ENCODE measurements around the gene KLF7.

KLF7 gene

DNA sequence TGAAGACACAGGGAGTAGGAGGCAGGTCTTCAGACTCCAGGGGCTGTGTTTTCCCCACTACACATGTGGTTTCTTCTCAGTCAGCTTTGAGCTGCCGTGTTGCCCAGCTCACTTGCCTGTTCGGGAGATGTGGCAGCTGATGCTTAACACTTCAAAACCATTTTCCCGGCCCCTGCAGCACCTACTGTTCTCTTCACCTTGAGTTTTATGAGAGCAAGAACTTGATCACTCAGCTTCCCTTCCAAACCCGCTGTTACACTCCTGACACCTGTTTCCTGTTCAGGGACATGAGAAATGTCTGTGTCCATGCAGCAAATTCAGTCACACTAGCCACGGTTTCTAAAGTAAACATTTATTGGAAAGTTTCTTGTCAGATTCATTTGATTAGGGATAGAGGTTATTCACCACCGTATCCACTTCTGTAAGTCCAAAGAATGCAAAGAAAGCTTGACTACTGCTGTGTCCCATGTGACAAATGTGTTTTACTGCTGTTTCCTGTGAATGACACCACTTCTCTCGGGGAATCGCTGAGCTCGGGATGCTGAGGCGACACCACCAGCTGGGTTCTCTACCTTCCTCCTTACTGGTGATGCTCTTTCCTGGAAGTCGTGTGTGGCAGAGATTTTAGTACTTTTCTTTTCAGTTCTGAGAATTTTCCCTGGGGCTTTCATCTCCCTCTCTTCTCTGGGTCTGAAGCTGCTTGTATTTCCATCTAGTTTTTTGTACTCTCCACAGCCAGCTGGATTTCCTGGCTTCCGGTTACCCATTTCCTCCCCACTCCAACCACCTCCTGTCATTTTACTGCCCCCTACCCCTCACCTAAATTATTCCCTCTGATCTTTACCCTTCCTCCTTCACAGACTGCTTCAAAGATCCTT lies 91.7 kb downstream of the KLF7 start:
- TF ChIP-seq, protein P1, sequence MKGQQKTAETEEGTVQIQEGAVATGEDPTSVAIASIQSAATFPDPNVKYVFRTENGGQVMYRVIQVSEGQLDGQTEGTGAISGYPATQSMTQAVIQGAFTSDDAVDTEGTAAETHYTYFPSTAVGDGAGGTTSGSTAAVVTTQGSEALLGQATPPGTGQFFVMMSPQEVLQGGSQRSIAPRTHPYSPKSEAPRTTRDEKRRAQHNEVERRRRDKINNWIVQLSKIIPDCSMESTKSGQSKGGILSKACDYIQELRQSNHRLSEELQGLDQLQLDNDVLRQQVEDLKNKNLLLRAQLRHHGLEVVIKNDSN (IDR thresholded peaks at IDR 0.05): no peak
- TF ChIP-seq ZBTB7A (IDR thresholded peaks at IDR 0.05; ENCODE audit: low read depth) (no peak), CREB1 (IDR thresholded peaks at IDR 0.05; ENCODE audit: low read depth) (no peak), EP300 (IDR thresholded peaks at IDR 0.05; ENCODE audit: borderline replicate concordance) (no peak), FOXM1 (IDR thresholded peaks at IDR 0.05; ENCODE audit: borderline replicate concordance, low read depth) (no peak), TAF1 (IDR thresholded peaks at IDR 0.05; ENCODE audit: low read depth) (no peak), YY1 (IDR thresholded peaks at IDR 0.05; ENCODE audit: low read depth) (no peak), TEAD4 (IDR thresholded peaks at IDR 0.05) (no peak), RAD21 (IDR thresholded peaks at IDR 0.05; ENCODE audit: low read depth) (no peak), CEBPB (IDR thresholded peaks at IDR 0.05) (no peak), TCF12 (IDR thresholded peaks at IDR 0.05; ENCODE audit: low read depth) (no peak), NFIC (IDR thresholded peaks at IDR 0.05) (no peak), EGR1 (IDR thresholded peaks at IDR 0.05) (no peak)
- TF ChIP-seq, protein P2, sequence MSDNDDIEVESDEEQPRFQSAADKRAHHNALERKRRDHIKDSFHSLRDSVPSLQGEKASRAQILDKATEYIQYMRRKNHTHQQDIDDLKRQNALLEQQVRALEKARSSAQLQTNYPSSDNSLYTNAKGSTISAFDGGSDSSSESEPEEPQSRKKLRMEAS (IDR thresholded peaks at IDR 0.05): no peak
- TF ChIP-seq, protein P3, sequence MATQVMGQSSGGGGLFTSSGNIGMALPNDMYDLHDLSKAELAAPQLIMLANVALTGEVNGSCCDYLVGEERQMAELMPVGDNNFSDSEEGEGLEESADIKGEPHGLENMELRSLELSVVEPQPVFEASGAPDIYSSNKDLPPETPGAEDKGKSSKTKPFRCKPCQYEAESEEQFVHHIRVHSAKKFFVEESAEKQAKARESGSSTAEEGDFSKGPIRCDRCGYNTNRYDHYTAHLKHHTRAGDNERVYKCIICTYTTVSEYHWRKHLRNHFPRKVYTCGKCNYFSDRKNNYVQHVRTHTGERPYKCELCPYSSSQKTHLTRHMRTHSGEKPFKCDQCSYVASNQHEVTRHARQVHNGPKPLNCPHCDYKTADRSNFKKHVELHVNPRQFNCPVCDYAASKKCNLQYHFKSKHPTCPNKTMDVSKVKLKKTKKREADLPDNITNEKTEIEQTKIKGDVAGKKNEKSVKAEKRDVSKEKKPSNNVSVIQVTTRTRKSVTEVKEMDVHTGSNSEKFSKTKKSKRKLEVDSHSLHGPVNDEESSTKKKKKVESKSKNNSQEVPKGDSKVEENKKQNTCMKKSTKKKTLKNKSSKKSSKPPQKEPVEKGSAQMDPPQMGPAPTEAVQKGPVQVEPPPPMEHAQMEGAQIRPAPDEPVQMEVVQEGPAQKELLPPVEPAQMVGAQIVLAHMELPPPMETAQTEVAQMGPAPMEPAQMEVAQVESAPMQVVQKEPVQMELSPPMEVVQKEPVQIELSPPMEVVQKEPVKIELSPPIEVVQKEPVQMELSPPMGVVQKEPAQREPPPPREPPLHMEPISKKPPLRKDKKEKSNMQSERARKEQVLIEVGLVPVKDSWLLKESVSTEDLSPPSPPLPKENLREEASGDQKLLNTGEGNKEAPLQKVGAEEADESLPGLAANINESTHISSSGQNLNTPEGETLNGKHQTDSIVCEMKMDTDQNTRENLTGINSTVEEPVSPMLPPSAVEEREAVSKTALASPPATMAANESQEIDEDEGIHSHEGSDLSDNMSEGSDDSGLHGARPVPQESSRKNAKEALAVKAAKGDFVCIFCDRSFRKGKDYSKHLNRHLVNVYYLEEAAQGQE (IDR thresholded peaks at IDR 0.05; ENCODE audit: low read depth): no peak

DNA sequence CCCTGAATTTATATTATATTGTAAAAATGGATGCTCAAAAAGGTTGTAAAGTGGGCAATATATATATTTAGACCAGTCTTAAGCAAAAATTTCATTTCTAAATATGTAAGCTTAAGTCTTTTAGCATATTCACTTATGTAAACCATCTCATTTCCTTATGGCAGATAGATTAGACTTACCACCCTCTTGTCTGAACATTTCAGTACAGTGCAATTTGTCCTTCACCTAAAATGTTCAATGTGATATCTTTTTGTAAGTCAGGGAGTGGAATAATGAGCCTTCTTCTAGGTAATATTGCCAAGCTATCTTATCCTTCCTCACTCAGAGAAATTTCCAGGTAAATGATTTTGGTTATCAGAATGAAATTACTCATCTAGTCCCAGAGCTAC lies 92.3 kb downstream of the KLF7 start:
- TF ChIP-seq, protein P3 (IDR thresholded peaks at IDR 0.05; ENCODE audit: low read depth): no peak
- TF ChIP-seq, protein P1 (IDR thresholded peaks at IDR 0.05): no peak
- TF ChIP-seq, protein P2 (IDR thresholded peaks at IDR 0.05): no peak

DNA sequence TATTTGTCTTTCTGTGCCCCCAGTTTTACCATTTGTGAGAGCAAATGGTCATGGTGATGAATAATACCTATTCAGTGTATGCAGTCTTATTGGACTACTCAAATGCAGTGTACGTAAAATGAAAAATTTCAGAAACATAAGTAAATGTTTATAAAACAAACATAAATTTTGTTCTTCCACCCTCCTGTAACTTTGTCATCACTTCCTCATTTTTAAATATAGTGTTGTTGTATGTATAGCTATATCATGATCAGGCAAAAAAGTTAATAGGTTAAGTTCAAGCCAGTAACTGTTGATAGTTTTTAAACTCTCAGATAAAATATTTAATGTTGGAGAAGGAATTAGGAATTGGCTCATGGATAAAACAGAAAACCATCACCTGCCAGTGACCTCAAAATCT lies 93.2 kb downstream of the KLF7 start:
- no peak for TF ChIP-seq TCF12 (IDR thresholded peaks at IDR 0.05; ENCODE audit: low read depth)

DNA sequence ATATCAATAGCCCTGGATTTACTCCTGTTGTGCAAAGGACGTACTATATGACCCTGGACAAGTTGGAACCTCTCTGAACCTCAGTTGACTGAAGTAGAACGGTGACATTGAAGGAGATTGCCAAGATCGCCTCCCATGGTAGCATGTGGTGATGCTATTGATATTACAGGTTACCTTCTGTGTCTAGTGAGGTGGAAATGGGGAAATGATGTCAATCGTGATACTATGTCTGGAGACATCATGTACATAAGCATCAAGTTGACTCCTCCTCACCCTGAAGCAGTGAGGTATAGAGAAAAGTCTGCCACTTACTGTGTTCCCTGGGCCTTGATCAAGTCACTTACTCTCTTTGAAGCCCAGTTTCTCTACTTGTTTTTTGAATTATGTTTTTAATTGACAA lies 93.9 kb downstream of the KLF7 start:
- TF ChIP-seq RAD21 (IDR thresholded peaks at IDR 0.05; ENCODE audit: low read depth): no peak
- no peak for TF ChIP-seq CEBPB (IDR thresholded peaks at IDR 0.05)
- no peak for TF ChIP-seq CREB1 (IDR thresholded peaks at IDR 0.05; ENCODE audit: low read depth)
- no peak for TF ChIP-seq EGR1 (IDR thresholded peaks at IDR 0.05)

DNA sequence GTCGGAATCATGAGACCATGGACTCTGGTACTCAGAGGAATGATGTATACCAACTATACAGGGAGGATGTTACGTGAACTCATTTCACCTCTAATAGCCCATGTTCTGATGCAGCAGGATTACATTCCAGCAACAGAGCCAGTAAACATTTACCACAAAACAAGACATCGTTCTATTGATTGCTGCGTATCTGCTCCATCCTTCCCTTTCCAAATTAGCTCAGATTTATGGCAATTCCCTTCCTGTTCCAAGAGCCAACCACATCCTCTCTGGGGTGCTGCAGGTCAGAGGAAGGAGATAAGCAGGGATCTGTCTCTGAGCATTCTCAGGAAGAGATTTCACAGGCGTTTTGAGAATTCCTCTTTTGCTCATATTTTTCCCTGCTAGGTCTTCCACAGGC lies 98.3 kb downstream of the KLF7 start:
- no peak for TF ChIP-seq NFIC (IDR thresholded peaks at IDR 0.05)
- TF ChIP-seq CREB1 (IDR thresholded peaks at IDR 0.05; ENCODE audit: low read depth): no peak
- TF ChIP-seq EGR1 (IDR thresholded peaks at IDR 0.05): no peak
- TF ChIP-seq FOXM1 (IDR thresholded peaks at IDR 0.05; ENCODE audit: borderline replicate concordance, low read depth): no peak
- no peak for TF ChIP-seq TAF1 (IDR thresholded peaks at IDR 0.05; ENCODE audit: low read depth)
- TF ChIP-seq, protein P1 (IDR thresholded peaks at IDR 0.05): no peak
- TF ChIP-seq ZBTB7A (IDR thresholded peaks at IDR 0.05; ENCODE audit: low read depth): no peak
- no peak for TF ChIP-seq CEBPB (IDR thresholded peaks at IDR 0.05)
- TF ChIP-seq, protein P2 (IDR thresholded peaks at IDR 0.05): no peak
- no peak for TF ChIP-seq RAD21 (IDR thresholded peaks at IDR 0.05; ENCODE audit: low read depth)
- TF ChIP-seq TEAD4 (IDR thresholded peaks at IDR 0.05): no peak
- TF ChIP-seq EP300 (IDR thresholded peaks at IDR 0.05; ENCODE audit: borderline replicate concordance): no peak
- no peak for TF ChIP-seq TCF12 (IDR thresholded peaks at IDR 0.05; ENCODE audit: low read depth)
- TF ChIP-seq, protein P3 (IDR thresholded peaks at IDR 0.05; ENCODE audit: low read depth): no peak
- TF ChIP-seq YY1 (IDR thresholded peaks at IDR 0.05; ENCODE audit: low read depth): no peak

Data from Ishikawa (cell line).